K562 (cell line): ENCODE measurements around the gene GALR3. TPM values are rescaled to one million over a fixed set of nuclear protein-coding genes. Genes with fewer than 3 reads are reported as not detected.

ENCODE experiments used
- ARID3B ChIP-seq: fragments of 250-450 bp; sonication (Bioruptor Pico); IDR thresholded peaks from 2 replicates; pipeline ENCODE4 v1.4.0; 2020; ENCODE audit warnings: borderline replicate concordance
- HNRNPLL ChIP-seq: fragments of 200-400 bp; formaldehyde crosslinking; IDR thresholded peaks from 2 replicates; pipeline ENCODE4 v1.6.1; 2017; ENCODE audit warnings: low read length, low read depth, mild to moderate bottlenecking; ENCODE audit not compliant: poor library complexity, severe bottlenecking
- JUN ChIP-seq, 2 experiments: sonication (generic) in 1 of 2; formaldehyde crosslinking in 1 of 2; IDR thresholded peaks; 2 replicates each; pipeline versions ENCODE4 v1.6.1 to v1.8.0; 2012 to 2022; ENCODE audit warnings: borderline replicate concordance in 2 of 2, mild to moderate bottlenecking in 2 of 2, improper control_type of control experiment in 1 of 2, low read depth in 1 of 2, low read length in 1 of 2, missing genetic modification reagents in 1 of 2
- NBN ChIP-seq: fragments of 450-650 bp; IDR thresholded peaks from 2 replicates; pipeline ENCODE4 v1.6.1; 2016; ENCODE audit warnings: low read depth, mild to moderate bottlenecking
- NFYB ChIP-seq: IDR thresholded peaks from 2 replicates; pipeline ENCODE4 v1.6.1; 2011; ENCODE audit warnings: mild to moderate bottlenecking, moderate library complexity; ENCODE audit not compliant: insufficient read length; ENCODE audit errors: extremely low read depth
- REST ChIP-seq, 2 experiments: fragments of 450-650 bp; formaldehyde crosslinking in 1 of 2; IDR thresholded peaks; 2 replicates each; pipeline versions ENCODE4 v1.4.0 to v1.6.1; 2014 to 2020; ENCODE audit warnings: mild to moderate bottlenecking in 2 of 2, borderline replicate concordance in 1 of 2, low read depth in 1 of 2
- SAP30 ChIP-seq: fragments of 200-600 bp; sonication (generic); IDR thresholded peaks from 2 replicates; pipeline ENCODE4 v1.6.1; 2012; ENCODE audit warnings: borderline replicate concordance, low read depth, mild to moderate bottlenecking, moderate library complexity, low read length, control low read depth, inconsistent platforms; ENCODE audit not compliant: insufficient read depth, poor library complexity, severe bottlenecking
- SMAD3 ChIP-seq: fragments of 450-650 bp; formaldehyde crosslinking; conservative IDR thresholded peaks from 2 replicates; pipeline ENCODE4 v1.4.0; 2020; ENCODE audit warnings: mild to moderate bottlenecking
- SNIP1 ChIP-seq: fragments of 450-650 bp; IDR thresholded peaks from 2 replicates; pipeline ENCODE4 v1.7.1; 2017; ENCODE audit warnings: low read depth, mild to moderate bottlenecking
- SP2 ChIP-seq: IDR thresholded peaks from 2 replicates; pipeline ENCODE4 v1.6.1; 2011; ENCODE audit warnings: mild to moderate bottlenecking, low read depth, low read length, moderate library complexity; ENCODE audit not compliant: poor library complexity, severe bottlenecking; ENCODE audit errors: extremely low read depth
- TAL1 ChIP-seq: fragments of 450-650 bp; IDR thresholded peaks from 2 replicates; pipeline ENCODE4 v1.6.1; 2016; ENCODE audit warnings: mild to moderate bottlenecking
- TEAD1 ChIP-seq, 2 experiments: fragments of 450-650 bp in 1 of 2; sonication (generic) in 1 of 2; formaldehyde crosslinking; IDR thresholded peaks; 2 replicates each; pipeline versions ENCODE4 v1.4.0 to v1.8.0; 2020 to 2022; ENCODE audit warnings: mild to moderate bottlenecking in 2 of 2, missing genetic modification reagents in 1 of 2
- ZNF133 ChIP-seq: fragments of 250-450 bp; sonication (Bioruptor Pico); IDR thresholded peaks from 2 replicates; pipeline ENCODE4 v1.4.0; 2020; ENCODE audit warnings: mild to moderate bottlenecking
- ZNF143 ChIP-seq: sonication (generic); formaldehyde crosslinking; IDR thresholded peaks from 2 replicates; pipeline ENCODE4 v1.9.0; 2022; ENCODE audit warnings: mild to moderate bottlenecking, missing genetic modification reagents
- ZNF175 ChIP-seq: fragments of 200-800 bp; sonication (Bioruptor generic); IDR thresholded peaks from 2 replicates; pipeline ENCODE4 v1.6.1; 2016; ENCODE audit warnings: low read depth, mild to moderate bottlenecking, missing genetic modification characterization, missing compliant biosample characterization
- ZNF41 ChIP-seq: fragments of 250-450 bp; sonication (Bioruptor Pico); conservative IDR thresholded peaks from 2 replicates; pipeline ENCODE4 v1.4.0; 2020; ENCODE audit warnings: mild to moderate bottlenecking
- ZNF778 ChIP-seq: fragments of 450-650 bp; formaldehyde crosslinking; IDR thresholded peaks from 2 replicates; pipeline ENCODE4 v1.4.0; 2020; ENCODE audit warnings: mild to moderate bottlenecking, moderate library complexity
- polyA plus RNA-seq, 8 experiments: library from polyadenylated mRNA; depleted of rRNA in 4 of 8; stranded (reverse) in 5 of 8; unstranded in 3 of 8; fragments of >200 nt; fragmentation: Nextera tagmentation in 2 of 8; fragmentation: Illumina TruSeq in 1 of 8; extraction: Ambion mirVana in 2 of 8; extraction: Trizol in 1 of 8; gene quantifications; 2 replicates each; pipeline versions ENCODE4 v1.2.1 to v1.2.3, GENCODE V29; 2011 to 2014; ENCODE audit warnings: inconsistent platforms in 1 of 8, missing spikeins in 1 of 8
- total RNA-seq, 7 experiments: library from RNA; depleted of rRNA in 6 of 7; stranded (reverse); fragments of >200 nt in 6 of 7; fragmentation: Illumina TruSeq in 2 of 7; extraction: Trizol in 2 of 7; gene quantifications; 2 replicates each; pipeline versions ENCODE4 v1.2.1 to v1.2.3, GENCODE V29; 2011 to 2021; ENCODE audit warnings: low replicate concordance in 1 of 7

The GALR3 gene
- total and polyA plus RNA-seq, 9 of the 15 experiments (the other 6 are each of a cell fraction or from before 2014, with no cell fraction given): 0.13 TPM; not detected in 8

GRCh38 chr22:37802310-37803194 is 20.6 kb upstream of the GALR3 start (continued):
- no peak for TF ChIP-seq TAL1
- TF ChIP-seq SAP30: no peak
- no peak for TF ChIP-seq TEAD1 (CRISPR knock-in tag; IDR thresholded peaks at IDR 0.05)
- TF ChIP-seq REST (IDR thresholded peaks at IDR 0.05; ENCODE audit: borderline replicate concordance): no peak
- TF ChIP-seq REST (CRISPR knock-in tag; IDR thresholded peaks at IDR 0.05; ENCODE audit: low read depth): no peak
- TF ChIP-seq ZNF778: no peak
- TF ChIP-seq JUN (IDR thresholded peaks at IDR 0.05; ENCODE audit: borderline replicate concordance, low read depth, low read length): no peak
- TF ChIP-seq JUN (CRISPR knock-in tag; IDR thresholded peaks at IDR 0.05; ENCODE audit: borderline replicate concordance): no peak
- no peak for TF ChIP-seq NFYB
- TF ChIP-seq HNRNPLL: no peak
- no peak for TF ChIP-seq ZNF133
- TF ChIP-seq NBN: no peak
- no peak for TF ChIP-seq ARID3B (CRISPR knock-in tag)
- no peak for TF ChIP-seq ZNF175 (CRISPR knock-in tag)
- no peak for TF ChIP-seq ZNF41
- TF ChIP-seq SP2: no peak
- peak; percentile 78 for TF ChIP-seq ZNF143 (CRISPR knock-in tag)
- TF ChIP-seq SNIP1: no peak
- no peak for TF ChIP-seq SMAD3
